Muscle of leg (tissue), 11 donors: Measurements from ENCODE around the gene CD40. TPM values are rescaled to one million over a fixed set of nuclear protein-coding genes. Genes with fewer than 3 reads are reported as not detected.
A peak's percentile ranks its signal among the peaks of the same experiment; 100 is the strongest.

Experiments
- DNase-seq: peaks from one replicate; pipeline ENCODE4 v3.0.0; 2013
- H3K27ac ChIP-seq: one replicate; pipeline ENCODE4 v1.5.1; 2013; ENCODE audit warnings: mild to moderate bottlenecking, low read length, control low read depth
- H3K27me3 ChIP-seq: one replicate; pipeline ENCODE4 v1.6.1; 2013; ENCODE audit warnings: low read length; ENCODE audit not compliant: control insufficient read depth, insufficient read depth
- H3K36me3 ChIP-seq: one replicate; pipeline ENCODE4 v1.6.1; 2013; ENCODE audit warnings: low read length; ENCODE audit not compliant: control insufficient read depth, insufficient read depth
- H3K4me1 ChIP-seq: one replicate; pipeline ENCODE4 v1.6.1; 2013; ENCODE audit warnings: low read length; ENCODE audit not compliant: control insufficient read depth, insufficient read depth
- H3K4me3 ChIP-seq: one replicate; pipeline ENCODE4 v1.5.1; 2013; ENCODE audit warnings: low read length, control low read depth
- H3K9me3 ChIP-seq: replicated peaks from 2 replicates; pipeline ENCODE4 v1.6.1; 2013; ENCODE audit warnings: low read depth, low read length; ENCODE audit not compliant: control insufficient read depth
- WGBS: methylation state at CpG from one replicate; pipeline ENCODE4 v1.1.5; 2013; ENCODE audit warnings: missing lambda C conversion rate; ENCODE audit not compliant: insufficient coverage; 5-methylcytosine and 5-hydroxymethylcytosine counted together
- polyA plus RNA-seq, 8 donors: library from polyadenylated mRNA; unstranded; fragments of 120-200 nt; gene quantifications; one replicate each; pipeline versions ENCODE4 v1.2.1 to v1.2.3, GENCODE V29; 2013; ENCODE audit warnings: inconsistent platforms in 1 of 8, low replicate concordance in 1 of 8; ENCODE audit not compliant: insufficient read length in 8 of 8, insufficient read depth in 1 of 8
- total RNA-seq: library from RNA; stranded (reverse); fragments of 120-200 nt; gene quantifications from one replicate; pipeline ENCODE4 v1.2.4, GENCODE V29; 2013

Gene CD40
- total and polyA plus RNA-seq, 9 donors = 5.2 to 7.5 (median 6.0) TPM

DNA sequence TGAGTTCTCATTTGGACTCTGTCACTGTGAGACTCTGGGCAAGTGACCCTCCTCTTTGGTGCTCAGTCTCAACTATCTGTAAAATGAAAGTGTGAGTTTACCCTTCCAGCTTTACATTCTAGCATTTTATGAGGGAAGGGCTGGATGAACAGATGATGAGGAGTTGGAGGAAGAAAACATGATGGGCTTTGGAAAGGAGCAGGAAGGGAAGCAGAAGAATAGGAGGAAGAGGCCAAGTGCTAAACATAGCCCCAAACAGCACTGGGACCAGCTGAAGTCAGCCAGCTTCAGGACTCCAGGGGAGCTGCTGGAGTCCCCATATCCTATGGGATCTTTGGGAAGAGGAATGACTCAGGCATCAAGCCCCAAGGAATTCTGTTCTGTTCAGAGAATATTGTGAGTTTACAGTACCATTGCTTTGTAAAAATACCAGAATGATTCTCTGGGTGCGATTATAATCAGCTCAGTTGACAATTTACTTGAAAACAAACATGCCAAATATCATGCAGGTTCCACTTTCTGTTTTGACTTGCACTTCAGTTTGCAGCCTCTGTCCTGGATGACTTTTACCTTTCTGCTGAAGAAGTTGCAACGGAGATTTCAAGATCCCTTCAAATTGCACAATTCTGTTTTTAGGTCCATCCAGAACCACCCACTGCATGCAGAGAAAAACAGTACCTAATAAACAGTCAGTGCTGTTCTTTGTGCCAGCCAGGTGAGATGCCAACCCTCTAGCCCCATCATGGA, 3.2 kb downstream of the CD40 start:
- no peak for DNase-seq
- H3K4me3 ChIP-seq = no peak overlapping the region
- H3K9me3 ChIP-seq = no peaks in the 10 kb centered on the region
- H3K4me1 ChIP-seq = no peaks in the 10 kb centered on the region
- H3K36me3 ChIP-seq = no peaks in the 10 kb centered on the region
- WGBS = 91% methylated on average over 1 of the region's 2 CpGs
- no peak overlapping the region for H3K27ac ChIP-seq
- peaks cover 20% of the 10 kb centered on the region for H3K27me3 ChIP-seq

DNA sequence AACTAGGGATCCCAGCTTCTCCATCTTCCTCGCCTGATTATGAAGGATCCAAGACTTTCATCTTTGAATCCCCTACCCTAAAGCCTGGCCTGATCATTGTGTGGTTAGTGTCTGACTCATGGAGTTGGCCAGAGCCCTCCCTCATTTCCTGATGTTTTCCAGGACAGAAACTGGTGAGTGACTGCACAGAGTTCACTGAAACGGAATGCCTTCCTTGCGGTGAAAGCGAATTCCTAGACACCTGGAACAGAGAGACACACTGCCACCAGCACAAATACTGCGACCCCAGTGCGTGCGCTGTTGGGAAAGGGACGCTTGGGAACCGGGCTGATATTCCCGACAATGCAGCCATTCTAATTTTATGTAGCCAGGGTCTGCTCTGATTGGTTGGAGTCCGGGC, 4.0 kb downstream of the CD40 start:
- Histone ChIP-seq H3K36me3 (no peaks in the 10 kb centered on the region), H3K4me3 (no peak overlapping the region), H3K9me3 (no peaks in the 10 kb centered on the region), H3K27me3 (peaks cover 18% of the 10 kb centered on the region), H3K4me1 (no peaks in the 10 kb centered on the region), H3K27ac (no peak overlapping the region)
- no peak for DNase-seq
- WGBS = 65% methylated on average over 9 of the region's 11 CpGs

DNA sequence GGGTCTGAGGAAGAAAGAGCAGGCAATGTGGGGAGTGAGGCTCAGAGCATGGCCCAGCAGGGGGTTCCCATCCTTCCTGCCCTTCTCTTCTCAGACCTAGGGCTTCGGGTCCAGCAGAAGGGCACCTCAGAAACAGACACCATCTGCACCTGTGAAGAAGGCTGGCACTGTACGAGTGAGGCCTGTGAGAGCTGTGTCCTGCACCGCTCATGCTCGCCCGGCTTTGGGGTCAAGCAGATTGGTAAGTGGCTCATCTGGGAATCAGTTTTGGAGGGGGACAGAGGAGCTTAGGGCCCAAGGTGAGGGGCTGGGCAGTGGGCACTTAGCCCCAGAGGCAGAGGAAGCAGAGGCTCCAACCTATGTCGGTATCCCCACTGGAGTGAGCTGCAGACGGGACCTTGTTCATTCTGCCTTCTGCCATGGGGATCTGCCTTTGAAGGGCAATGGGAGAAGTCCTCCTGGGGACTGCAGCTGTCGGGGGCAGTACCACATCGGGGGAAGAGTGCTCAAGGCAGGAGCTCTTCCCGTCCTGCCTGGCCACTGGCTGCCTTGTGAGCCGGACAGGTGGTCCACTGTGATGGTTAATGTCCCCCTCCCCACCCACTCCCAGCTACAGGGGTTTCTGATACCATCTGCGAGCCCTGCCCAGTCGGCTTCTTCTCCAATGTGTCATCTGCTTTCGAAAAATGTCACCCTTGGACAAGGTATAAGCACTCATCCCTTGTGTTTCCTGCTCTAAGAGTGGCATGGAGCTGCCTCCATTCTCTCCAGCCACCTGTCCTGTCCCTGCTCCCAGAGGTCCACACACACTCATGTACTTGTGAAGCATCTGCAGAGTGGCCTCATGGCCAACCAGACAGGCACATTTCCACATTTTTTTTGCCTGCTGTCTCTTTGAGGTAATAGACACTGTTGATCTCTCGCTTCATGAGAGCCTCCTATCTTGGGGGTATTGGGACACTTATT, 4.7 kb downstream of the CD40 start:
- Histone ChIP-seq H3K4me1 (no peaks in the 10 kb centered on the region), H3K27ac (no peak overlapping the region), H3K4me3 (no peak overlapping the region), H3K9me3 (no peaks in the 10 kb centered on the region), H3K36me3 (no peaks in the 10 kb centered on the region), H3K27me3 (peaks cover 13% of the 10 kb centered on the region)
- WGBS = 81% methylated on average over 13 of the region's 15 CpGs
- DNase-seq = no peak

DNA sequence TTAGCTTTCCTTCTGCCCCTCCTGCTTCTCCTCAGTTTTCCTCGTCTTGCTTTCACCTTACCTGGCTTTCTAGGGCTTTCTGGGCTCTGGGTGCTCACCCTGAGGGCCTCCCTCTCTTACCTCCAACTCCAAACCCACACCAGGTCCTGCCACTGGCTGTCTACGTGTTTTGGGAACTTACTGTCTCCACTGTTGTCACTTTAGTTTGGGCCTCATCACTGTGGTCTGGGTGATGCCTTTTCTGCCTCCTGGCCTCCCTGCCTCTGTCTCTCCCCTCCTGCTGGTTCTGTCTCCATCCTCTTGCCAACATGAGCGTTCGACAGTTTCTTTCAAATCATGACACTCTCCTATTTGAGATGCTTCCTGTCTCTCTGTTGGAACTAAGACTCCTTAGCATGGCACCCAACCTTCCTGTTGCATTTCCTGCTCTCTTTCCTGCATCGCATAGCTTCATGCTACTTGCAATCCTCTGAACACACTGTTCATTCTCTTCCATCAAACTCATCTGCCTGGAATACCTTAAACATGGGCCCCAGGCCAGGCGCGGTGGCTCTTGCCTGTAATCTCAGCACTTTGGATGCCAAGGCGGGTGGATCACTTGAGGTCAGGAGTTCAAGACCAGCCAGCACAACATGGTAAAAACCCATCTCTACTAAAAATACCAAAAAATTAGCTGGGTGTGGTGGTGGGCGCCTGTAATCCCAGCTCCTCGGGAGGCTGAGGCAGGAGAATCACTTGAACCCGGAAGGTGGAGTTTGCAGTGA, 5.5 kb downstream of the CD40 start:
- DNase-seq = no peak
- 78% methylated on average over 7 of the region's 11 CpGs for WGBS

DNA sequence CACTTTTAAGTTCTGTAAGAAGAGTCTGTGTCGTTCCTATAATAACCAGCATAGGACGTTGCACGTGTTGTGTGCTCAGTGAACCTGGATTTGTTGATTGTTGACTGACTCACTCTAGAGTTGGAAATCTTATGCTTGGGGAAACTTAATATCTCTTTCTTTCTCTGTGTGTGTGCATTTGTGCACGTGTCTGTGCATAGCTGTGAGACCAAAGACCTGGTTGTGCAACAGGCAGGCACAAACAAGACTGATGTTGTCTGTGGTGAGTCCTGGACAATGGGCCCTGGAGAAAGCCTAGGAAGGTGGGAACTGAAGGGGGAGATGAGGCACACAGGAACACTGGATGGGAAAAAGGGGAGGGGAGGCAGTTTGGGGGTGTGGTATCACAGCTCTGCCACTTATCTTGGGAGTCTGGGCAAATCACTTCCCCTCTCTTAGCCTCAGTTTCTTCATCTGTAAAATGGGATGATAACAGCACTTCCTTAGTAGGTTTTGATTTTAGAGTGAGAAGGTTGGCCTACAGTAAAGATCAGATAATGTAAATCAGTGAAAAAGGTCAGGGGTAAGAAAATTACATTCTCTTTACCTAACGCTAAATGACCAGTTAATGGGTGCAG, 8.4 kb downstream of the CD40 start:
- Histone ChIP-seq H3K36me3 (no peaks in the 10 kb centered on the region), H3K4me1 (peaks cover 11% of the 10 kb centered on the region), H3K27ac (no peak overlapping the region), H3K27me3 (peaks cover 21% of the 10 kb centered on the region), H3K9me3 (no peaks in the 10 kb centered on the region), H3K4me3 (no peak overlapping the region)
- no peak for DNase-seq
- no CpG with 5 or more reads among the region's 5 CpGs for WGBS

More for the DNA sequence above, 5.5 kb downstream of the CD40 start:
- no peaks in the 10 kb centered on the region for H3K36me3 ChIP-seq
- peaks cover 8% of the 10 kb centered on the region for H3K27me3 ChIP-seq
- peaks cover under 1% of the 10 kb centered on the region for H3K4me1 ChIP-seq
- no peaks in the 10 kb centered on the region for H3K9me3 ChIP-seq
- H3K27ac ChIP-seq = no peak overlapping the region
- no peak overlapping the region for H3K4me3 ChIP-seq

- no peak overlapping the region for H3K4me3 ChIP-seq
Measured at GRCh38 chr20:46127396-46128010, 9.4 kb downstream of the CD40 start.

DNA sequence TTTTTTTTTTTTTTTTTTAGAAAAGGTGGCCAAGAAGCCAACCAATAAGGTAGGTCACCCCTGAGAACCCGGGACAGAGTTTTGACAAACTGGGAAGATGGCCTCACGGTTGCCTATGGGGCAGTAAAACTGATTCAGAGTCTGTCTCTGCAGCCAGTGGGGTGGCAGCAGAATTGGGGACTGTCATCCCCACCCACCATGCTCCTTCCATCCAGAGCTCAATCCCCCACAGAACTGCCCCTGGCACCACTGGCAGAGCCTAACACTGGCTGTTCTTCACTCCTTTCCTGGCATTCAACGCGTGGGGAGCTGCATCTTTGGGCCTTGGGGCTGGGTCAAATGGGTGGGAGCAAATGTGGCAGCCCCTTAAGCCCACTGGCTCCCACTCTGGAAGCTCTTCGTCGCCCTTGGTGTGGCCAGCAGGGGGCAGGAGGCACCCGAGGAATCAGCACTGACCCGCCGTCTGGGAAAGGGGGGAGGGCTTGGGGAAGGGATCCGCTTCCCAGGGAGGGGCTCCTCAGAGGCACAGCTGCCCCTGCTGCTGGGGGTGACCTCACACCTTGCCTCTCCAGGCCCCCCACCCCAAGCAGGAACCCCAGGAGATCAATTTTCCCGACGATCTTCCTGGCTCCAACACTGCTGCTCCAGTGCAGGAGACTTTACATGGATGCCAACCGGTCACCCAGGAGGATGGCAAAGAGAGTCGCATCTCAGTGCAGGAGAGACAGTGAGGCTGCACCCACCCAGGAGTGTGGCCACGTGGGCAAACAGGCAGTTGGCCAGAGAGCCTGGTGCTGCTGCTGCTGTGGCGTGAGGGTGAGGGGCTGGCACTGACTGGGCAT, 10.4 kb downstream of the CD40 start:
- H3K27me3 ChIP-seq = peaks cover 25% of the 10 kb centered on the region
- no peaks in the 10 kb centered on the region for H3K9me3 ChIP-seq
- DNase-seq = peak; percentile 30
- H3K4me3 ChIP-seq = no peak overlapping the region
- H3K4me1 ChIP-seq = peaks cover 11% of the 10 kb centered on the region
- 64% methylated on average over 4 of the region's 16 CpGs for whole genome bisulfite sequencing
- H3K36me3 ChIP-seq = no peaks in the 10 kb centered on the region
- H3K27ac ChIP-seq = no peak overlapping the region

More at GRCh38 chr20:46127396-46128010, 9.4 kb downstream of the CD40 start:
- Histone ChIP-seq H3K36me3 (no peaks in the 10 kb centered on the region), H3K4me1 (peaks cover 11% of the 10 kb centered on the region), H3K27me3 (peaks cover 25% of the 10 kb centered on the region), H3K9me3 (no peaks in the 10 kb centered on the region), H3K27ac (no peak overlapping the region)
- DNase-seq = no peak
- WGBS = 82% methylated on average over 4 of the region's 11 CpGs

DNA sequence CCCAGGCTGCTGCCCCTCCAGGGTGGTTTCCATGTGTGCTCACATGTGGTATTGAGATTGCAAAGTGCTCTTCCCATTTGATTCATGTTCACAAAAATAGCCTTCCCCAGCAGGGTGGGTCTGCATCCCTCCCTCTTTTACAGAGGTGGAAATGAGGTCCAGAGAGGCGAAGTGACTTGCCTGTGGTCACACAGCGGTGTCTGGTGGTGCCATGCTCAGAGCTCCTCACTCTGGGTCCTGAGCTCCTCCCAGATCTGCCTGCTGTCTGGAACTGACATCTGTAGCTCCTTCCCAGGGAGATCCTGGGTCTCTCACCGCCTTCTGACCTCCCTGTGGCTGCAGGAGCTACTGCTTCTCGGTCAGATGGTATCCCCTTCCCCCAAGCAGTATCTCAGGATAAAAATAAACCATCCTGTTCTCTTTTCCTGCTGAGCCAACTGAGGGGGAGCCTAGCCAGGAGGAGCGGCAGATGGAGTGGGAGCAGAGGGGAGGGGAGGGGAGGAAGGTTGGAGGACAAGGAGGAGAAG, 11.9 kb downstream of the CD40 start:
- H3K27me3 ChIP-seq = peaks cover 29% of the 10 kb centered on the region
- 13% methylated on average over 3 of the region's 5 CpGs for WGBS
- no peak overlapping the region for H3K27ac ChIP-seq
- H3K4me1 ChIP-seq = peaks cover 11% of the 10 kb centered on the region
- H3K36me3 ChIP-seq = no peaks in the 10 kb centered on the region
- H3K9me3 ChIP-seq = no peaks in the 10 kb centered on the region
- no peak overlapping the region for H3K4me3 ChIP-seq
- DNase-seq = peak; percentile 32
